Hepatocyte (in vitro differentiated cells): Measurements from ENCODE around the gene SERPINB2. TPM values are rescaled to one million over a fixed set of nuclear protein-coding genes. Genes with fewer than 3 reads are reported as not detected.

Experiments used
- DNase-seq: peaks from one replicate; pipeline ENCODE4 v3.0.0-alpha.2; 2016; ENCODE audit warnings: low spot score
- H2AFZ ChIP-seq: fragments of 200-600 bp; sonication (generic); 2 replicates; pipeline ENCODE4 v1.6.0; 2016; ENCODE audit warnings: antibody characterized with exemption, mild to moderate bottlenecking
- H3K27ac ChIP-seq: fragments of 200-600 bp; sonication (generic); 2 replicates; pipeline ENCODE4 v1.5.1; 2016; ENCODE audit warnings: mild to moderate bottlenecking
- H3K27me3 ChIP-seq: fragments of 200-600 bp; sonication (generic); 2 replicates; pipeline ENCODE4 v1.6.1; 2016
- H3K36me3 ChIP-seq: fragments of 200-600 bp; sonication (generic); replicated peaks from 2 replicates; pipeline ENCODE4 v1.5.1; 2016; ENCODE audit warnings: low read depth; ENCODE audit not compliant: insufficient read depth
- H3K4me1 ChIP-seq: fragments of 200-600 bp; sonication (generic); 2 replicates; pipeline ENCODE4 v1.5.1; 2016; ENCODE audit warnings: mild to moderate bottlenecking, moderate library complexity; ENCODE audit not compliant: insufficient read depth
- H3K4me2 ChIP-seq: fragments of 200-600 bp; sonication (generic); 2 replicates; pipeline ENCODE4 v1.6.0; 2016
- H3K4me3 ChIP-seq: fragments of 200-600 bp; sonication (generic); 2 replicates; pipeline ENCODE4 v1.5.1; 2016; ENCODE audit warnings: mild to moderate bottlenecking
- H3K79me2 ChIP-seq: fragments of 200-600 bp; sonication (generic); 2 replicates; pipeline ENCODE4 v1.6.0; 2017; ENCODE audit warnings: mild to moderate bottlenecking
- H3K9me2 ChIP-seq: fragments of 200-600 bp; sonication (generic); replicated peaks from 2 replicates; pipeline ENCODE4 v1.6.0; 2017; ENCODE audit warnings: mild to moderate bottlenecking; ENCODE audit not compliant: insufficient read depth
- H3K9me3 ChIP-seq: fragments of 200-600 bp; sonication (generic); 2 replicates; pipeline ENCODE4 v1.5.1; 2016; ENCODE audit warnings: low read depth, mild to moderate bottlenecking
- H4K20me1 ChIP-seq: fragments of 200-600 bp; sonication (generic); 2 replicates; pipeline ENCODE4 v1.6.0; 2016; ENCODE audit warnings: mild to moderate bottlenecking; ENCODE audit not compliant: insufficient read depth, poor library complexity, severe bottlenecking
- EZH2 ChIP-seq: fragments of 200-600 bp; sonication (generic); IDR thresholded peaks from 2 replicates; pipeline ENCODE4 v1.6.1; 2016; ENCODE audit warnings: antibody characterized with exemption, mild to moderate bottlenecking, borderline replicate concordance
- EZH2phosphoT487 ChIP-seq: fragments of 200-600 bp; sonication (generic); IDR thresholded peaks from one replicate; pipeline ENCODE4 v1.6.1; 2018; ENCODE audit warnings: antibody characterized with exemption, mild to moderate bottlenecking, low read depth, moderate library complexity; ENCODE audit not compliant: unreplicated experiment, severe bottlenecking
- WGBS: methylation state at CpG from one replicate; pipeline ENCODE4 v1.1.6; 2016; ENCODE audit warnings: low lambda C conversion rate; ENCODE audit errors: missing lambda C conversion rate; 5-methylcytosine and 5-hydroxymethylcytosine counted together
- polyA plus RNA-seq: library from polyadenylated mRNA; unstranded; fragments of >200 nt; fragmentation: Nextera tagmentation; extraction: Ambion mirVana; gene quantifications from 2 replicates; pipeline ENCODE4 v1.2.1, GENCODE V29; 2016
- total RNA-seq: library from RNA; depleted of rRNA; stranded (reverse); fragments of >200 nt; gene quantifications from 2 replicates; pipeline ENCODE4 v1.2.3, GENCODE V29; 2014
- TF ChIP-seq, protein P1 (sequence below): fragments of 200-600 bp; sonication (generic); IDR thresholded peaks from 2 replicates; pipeline ENCODE4 v1.5.1; 2016; ENCODE audit warnings: antibody characterized with exemption, mild to moderate bottlenecking; ENCODE audit not compliant: poor library complexity

SERPINB2 gene
- total and polyA plus RNA-seq, 2 experiments from 2014 or later = 0.86 to 1.9 TPM

DNA sequence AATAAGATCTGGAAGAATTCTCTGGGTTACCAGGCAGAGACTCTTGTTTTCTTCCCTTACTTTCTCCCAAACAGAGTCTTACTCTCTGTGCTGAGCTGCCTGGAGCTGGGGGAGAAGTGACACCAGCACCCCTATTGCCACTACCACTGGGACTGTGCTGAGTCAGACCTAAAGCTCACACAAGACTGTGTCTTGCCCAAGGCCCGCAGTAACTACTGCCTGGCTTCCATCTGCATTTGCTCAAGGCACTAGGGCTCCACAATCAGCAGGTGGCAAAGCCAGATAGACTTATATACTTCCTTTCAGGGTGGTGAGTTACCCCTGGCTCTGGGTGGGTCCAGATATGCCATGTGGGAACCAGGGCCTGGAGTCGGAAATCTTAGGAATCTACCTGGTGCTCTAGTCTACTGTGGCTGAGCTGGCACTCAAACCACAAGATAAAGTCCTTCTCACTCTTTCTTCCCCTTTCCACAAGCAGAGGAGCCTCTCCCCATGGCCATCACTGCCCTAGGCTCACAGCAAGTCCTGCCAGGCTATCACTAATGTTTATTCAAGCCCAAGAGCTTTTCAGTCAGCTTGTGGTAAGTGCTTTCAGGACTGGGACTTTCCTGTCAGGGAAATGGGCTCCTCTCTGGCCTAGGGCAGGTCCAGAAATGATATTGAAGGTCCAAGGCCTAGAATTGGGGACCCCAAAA, 27.6 kb upstream of the SERPINB2 start:
- TF ChIP-seq EZH2phosphoT487 = no peak
- TF ChIP-seq, protein P1, sequence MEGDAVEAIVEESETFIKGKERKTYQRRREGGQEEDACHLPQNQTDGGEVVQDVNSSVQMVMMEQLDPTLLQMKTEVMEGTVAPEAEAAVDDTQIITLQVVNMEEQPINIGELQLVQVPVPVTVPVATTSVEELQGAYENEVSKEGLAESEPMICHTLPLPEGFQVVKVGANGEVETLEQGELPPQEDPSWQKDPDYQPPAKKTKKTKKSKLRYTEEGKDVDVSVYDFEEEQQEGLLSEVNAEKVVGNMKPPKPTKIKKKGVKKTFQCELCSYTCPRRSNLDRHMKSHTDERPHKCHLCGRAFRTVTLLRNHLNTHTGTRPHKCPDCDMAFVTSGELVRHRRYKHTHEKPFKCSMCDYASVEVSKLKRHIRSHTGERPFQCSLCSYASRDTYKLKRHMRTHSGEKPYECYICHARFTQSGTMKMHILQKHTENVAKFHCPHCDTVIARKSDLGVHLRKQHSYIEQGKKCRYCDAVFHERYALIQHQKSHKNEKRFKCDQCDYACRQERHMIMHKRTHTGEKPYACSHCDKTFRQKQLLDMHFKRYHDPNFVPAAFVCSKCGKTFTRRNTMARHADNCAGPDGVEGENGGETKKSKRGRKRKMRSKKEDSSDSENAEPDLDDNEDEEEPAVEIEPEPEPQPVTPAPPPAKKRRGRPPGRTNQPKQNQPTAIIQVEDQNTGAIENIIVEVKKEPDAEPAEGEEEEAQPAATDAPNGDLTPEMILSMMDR = no peak
- TF ChIP-seq EZH2 = no peak
- H4K20me1 ChIP-seq = no peaks in the 10 kb centered on the region
- no peaks in the 10 kb centered on the region for H3K9me2 ChIP-seq
- no peaks in the 10 kb centered on the region for H3K27me3 ChIP-seq
- H3K36me3 ChIP-seq = no peaks in the 10 kb centered on the region
- no peaks in the 10 kb centered on the region for H3K9me3 ChIP-seq
- WGBS = 81% methylated on average over 2 of the region's 2 CpGs
- no peak overlapping the region for H3K4me3 ChIP-seq
- H3K27ac ChIP-seq = no peak overlapping the region
- no peak overlapping the region for H2AFZ ChIP-seq
- DNase-seq = no peak
- H3K4me2 ChIP-seq = no peak overlapping the region
- H3K79me2 ChIP-seq = no peaks in the 10 kb centered on the region
- H3K4me1 ChIP-seq = no peaks in the 10 kb centered on the region

DNA sequence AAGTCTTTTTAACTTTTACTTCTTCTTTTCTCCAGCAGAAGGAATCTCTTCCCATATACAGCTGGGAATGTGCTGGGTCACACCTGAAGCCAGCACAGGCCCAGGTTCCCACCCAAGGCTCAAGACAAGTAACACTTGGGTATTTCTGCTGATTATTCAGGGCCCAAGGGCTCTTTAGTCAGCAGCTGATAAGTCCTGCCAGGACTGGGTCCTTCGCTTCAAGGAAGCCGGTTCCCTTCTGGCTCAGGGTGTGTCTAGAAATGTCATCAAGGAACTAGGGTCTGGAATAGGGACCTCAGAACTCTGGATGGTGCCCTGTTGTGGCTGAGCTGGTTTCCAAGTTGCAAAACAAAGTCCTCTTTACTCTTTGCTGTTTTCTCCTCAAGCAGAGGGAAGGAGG, 27.0 kb upstream of the SERPINB2 start:
- no peak overlapping the region for H2AFZ ChIP-seq
- no peaks in the 10 kb centered on the region for H3K9me3 ChIP-seq
- no peaks in the 10 kb centered on the region for H3K9me2 ChIP-seq
- no peak for DNase-seq
- no peaks in the 10 kb centered on the region for H3K79me2 ChIP-seq
- TF ChIP-seq EZH2 = no peak
- no peak for TF ChIP-seq EZH2phosphoT487
- TF ChIP-seq, protein P1 = no peak
- H3K4me3 ChIP-seq = no peak overlapping the region
- WGBS = 95% methylated on average over 2 of the region's 2 CpGs
- no peak overlapping the region for H3K4me2 ChIP-seq
- H4K20me1 ChIP-seq = no peaks in the 10 kb centered on the region
- H3K36me3 ChIP-seq = no peaks in the 10 kb centered on the region
- H3K27ac ChIP-seq = no peak overlapping the region
- no peaks in the 10 kb centered on the region for H3K4me1 ChIP-seq
- H3K27me3 ChIP-seq = no peaks in the 10 kb centered on the region

GRCh38 chr18:63867368-63868125, 20.0 kb upstream of the SERPINB2 start:
- DNase-seq = no peak

More at GRCh38 chr18:63867368-63868125, 20.0 kb upstream of the SERPINB2 start:
- WGBS = 77% methylated on average over 3 of the region's 3 CpGs
- no peaks in the 10 kb centered on the region for H3K79me2 ChIP-seq
- no peaks in the 10 kb centered on the region for H4K20me1 ChIP-seq
- H3K4me1 ChIP-seq = no peaks in the 10 kb centered on the region
- no peaks in the 10 kb centered on the region for H3K36me3 ChIP-seq
- TF ChIP-seq, protein P1 = no peak
- TF ChIP-seq EZH2phosphoT487 (no peak), EZH2 (no peak)
- no peak overlapping the region for H2AFZ ChIP-seq
- no peaks in the 10 kb centered on the region for H3K9me3 ChIP-seq
- no peaks in the 10 kb centered on the region for H3K9me2 ChIP-seq
- no peak overlapping the region for H3K27ac ChIP-seq
- no peak overlapping the region for H3K4me2 ChIP-seq
- no peaks in the 10 kb centered on the region for H3K27me3 ChIP-seq
- no peak overlapping the region for H3K4me3 ChIP-seq
